ENCODE data around the gene HEPN1. TPM values are rescaled to one million over a fixed set of nuclear protein-coding genes. Genes with fewer than 3 reads are reported as not detected.

HEPN1 gene
- polyA plus RNA-seq, 3 donors, result 0.91 to 1.9 (median 1.1) TPM

DNA sequence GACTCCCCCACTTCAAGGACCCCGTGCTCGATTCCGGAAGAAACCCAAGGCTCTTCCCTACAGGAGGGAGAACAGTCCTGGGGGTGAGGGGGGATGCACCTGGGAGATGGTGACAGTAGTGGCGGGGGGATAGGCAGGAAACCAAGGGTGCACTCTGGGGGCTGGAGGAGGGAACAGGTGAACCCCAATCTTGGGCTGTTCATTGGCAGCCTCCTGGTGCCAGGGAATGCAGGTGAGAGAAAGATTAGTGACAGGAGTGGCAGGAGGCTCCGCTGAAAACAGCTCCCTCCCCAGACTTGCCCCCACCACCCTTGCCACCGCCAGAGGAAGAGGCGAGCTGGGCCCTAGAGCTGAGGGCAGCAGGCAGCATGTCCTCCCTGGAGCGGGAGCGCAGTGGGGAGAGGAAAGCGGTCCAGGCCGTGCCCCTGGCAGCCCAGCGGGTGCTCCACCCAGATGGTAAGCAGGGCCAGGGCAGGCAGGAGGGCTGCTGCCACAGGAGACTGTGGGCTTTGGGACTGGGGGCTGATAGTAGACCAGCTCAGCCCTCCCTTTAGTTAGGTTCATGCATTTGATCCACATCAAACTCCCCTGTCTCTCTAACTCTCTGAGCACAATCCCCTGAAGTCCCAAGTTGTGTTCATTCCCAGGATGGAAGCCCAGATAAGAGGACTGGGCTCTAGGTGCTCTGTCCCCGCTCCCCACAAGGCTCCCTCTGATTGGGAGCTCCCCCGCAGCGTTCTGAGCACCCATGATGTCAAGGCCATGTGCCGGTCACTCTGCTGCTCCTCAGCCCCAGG lies 39.4 kb upstream of the HEPN1 start:
- DNase-seq (ENCODE audit: extremely low read depth in 1 of 11, low read depth in 9 of 11, low spot score in 4 of 11), result no peak

DNA sequence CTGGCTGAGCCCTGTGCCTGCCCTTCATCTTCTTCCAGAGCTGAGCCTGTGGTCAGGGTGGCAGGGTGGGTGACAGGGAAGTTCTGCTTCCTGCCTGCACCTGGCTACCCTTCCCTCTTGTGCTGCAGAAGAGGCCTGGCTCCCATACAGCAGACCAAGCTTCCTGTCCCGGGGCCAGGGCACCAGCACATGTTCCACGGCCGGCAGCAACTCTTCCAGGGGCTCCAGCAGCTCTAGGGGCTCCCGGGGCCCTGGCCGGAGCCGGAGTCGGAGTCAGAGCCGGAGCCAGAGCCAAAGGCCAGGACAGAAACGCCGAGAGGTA lies 38.8 kb upstream of the HEPN1 start:
- DNase-seq (ENCODE audit: extremely low read depth in 1 of 11, low read depth in 9 of 11, low spot score in 4 of 11), result no peak

- no peak for DNase-seq (ENCODE audit: extremely low read depth in 1 of 11, low read depth in 9 of 11, low spot score in 4 of 11)
Measured at GRCh38 chr11:124880958-124881357, 38.1 kb upstream of the HEPN1 start.

- DNase-seq (ENCODE audit: extremely low read depth in 1 of 11, low read depth in 9 of 11, low spot score in 4 of 11), result no peak
Measured at GRCh38 chr11:124882339-124883071, 36.5 kb upstream of the HEPN1 start.

DNA sequence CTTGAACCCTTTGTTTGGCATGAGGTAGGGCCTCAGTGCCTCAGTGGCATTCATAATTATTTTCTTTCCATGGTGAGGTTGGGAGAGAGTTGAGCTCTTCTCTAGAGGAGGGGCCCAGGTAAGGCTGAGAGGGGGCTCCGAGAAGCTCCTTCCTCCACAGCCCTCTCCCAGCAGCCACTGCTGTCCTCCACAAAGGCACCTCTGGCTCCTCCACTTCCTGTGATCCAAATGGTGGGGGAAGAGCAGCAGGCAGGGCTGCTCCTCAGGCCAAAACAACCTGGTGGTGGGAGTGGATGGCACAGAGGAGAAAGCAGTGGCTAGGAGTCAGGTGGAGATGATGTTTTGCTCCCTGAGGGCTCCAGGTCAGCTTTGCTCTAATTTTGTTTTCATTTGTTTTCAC lies 34.7 kb upstream of the HEPN1 start:
- no peak for DNase-seq (ENCODE audit: extremely low read depth in 1 of 11, low read depth in 9 of 11, low spot score in 4 of 11)

DNA sequence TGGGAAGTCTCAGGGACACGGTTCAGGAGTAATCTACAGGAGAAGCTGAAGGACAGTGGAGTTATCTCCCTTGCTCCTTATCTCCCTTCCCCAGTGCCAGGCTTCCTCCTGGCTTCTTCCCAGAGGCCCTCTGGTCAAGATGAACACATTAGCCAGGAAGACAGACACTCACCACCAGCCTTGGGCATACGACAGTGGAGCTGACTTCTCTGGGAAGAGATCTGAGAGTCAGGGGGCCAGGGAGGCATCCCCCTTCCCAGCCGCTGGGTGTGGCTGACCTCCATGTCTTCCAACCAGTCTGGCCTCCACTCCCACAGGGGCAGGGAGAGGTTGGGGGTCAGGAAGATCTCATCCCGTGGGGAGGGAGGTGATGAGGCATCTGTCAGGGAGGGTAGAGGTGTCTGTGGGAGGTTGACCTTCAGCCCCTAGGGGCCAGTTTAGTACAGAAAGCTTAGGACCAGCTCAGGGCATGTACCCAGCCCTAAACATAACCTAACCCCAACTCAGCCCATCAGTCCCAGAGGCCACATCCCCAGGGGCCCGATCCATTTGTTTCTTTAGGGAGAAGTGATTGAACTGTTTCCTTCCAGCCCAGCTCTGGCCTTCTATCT lies 34.1 kb upstream of the HEPN1 start:
- DNase-seq (ENCODE audit: extremely low read depth in 1 of 11, low read depth in 9 of 11, low spot score in 4 of 11), result no peak

- no peak for DNase-seq (ENCODE audit: extremely low read depth in 1 of 11, low read depth in 9 of 11, low spot score in 4 of 11)
Measured at GRCh38 chr11:124886476-124886875, 32.6 kb upstream of the HEPN1 start.

DNA sequence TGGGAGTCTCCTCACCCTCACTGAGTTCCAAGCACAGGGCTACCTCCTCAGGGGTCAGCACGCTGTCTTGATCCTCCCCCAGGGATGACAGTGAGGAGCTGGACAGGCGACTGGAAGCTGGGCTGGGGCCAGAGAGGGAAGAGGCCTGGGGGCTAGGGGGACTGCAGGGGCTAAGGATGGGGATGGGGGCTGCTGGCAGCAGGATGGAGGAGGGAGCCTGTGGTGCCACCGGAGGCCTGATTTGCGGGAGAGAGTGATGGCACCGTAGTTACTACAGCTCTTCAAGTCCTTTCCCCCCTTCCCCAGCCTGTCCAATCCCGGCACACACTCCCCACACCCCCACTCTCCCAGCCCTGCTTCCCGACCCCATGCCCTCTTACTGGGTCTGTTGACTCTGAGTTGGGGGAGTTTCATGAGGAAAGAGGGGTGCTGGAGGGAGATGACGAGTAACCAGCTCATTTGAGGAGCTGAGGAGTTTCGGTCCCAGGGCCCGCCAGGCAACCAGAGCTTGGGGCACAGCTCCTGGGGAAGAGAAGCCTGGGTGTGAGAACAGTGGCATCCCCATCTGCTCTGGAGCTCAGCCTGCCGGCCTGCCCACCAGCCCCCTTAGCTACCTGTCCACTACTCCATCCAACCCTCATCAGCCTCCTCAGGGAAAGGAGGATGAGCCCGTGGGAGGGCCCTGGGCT lies 31.9 kb upstream of the HEPN1 start:
- DNase-seq (ENCODE audit: extremely low read depth in 1 of 11, low read depth in 9 of 11, low spot score in 4 of 11), result no peak

DNA sequence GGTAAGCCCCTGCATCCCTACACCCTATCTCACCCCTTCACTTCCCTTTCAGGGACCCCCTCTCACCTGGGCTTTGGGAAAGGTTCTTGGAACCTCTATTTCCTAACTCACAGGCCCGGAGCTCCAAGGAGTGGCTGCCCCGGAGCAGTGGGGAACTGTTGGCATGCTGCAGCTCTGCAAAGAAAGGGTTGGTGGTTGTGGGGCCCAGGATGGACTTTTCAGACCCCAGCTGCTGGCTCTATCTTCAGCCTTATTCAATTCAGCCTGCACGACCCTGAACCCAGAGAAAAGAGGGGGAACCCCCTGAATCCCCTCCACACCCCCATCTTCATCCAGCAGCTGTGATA lies 31.4 kb upstream of the HEPN1 start:
- DNase-seq (ENCODE audit: extremely low read depth in 1 of 11, low read depth in 9 of 11, low spot score in 4 of 11), result no peak

GRCh38 chr11:124889191-124890091 lies 29.6 kb upstream of the HEPN1 start:
- DNase-seq (ENCODE audit: extremely low read depth in 1 of 11, low read depth in 9 of 11, low spot score in 4 of 11), result no peak

GRCh38 chr11:124890151-124890550 lies 28.9 kb upstream of the HEPN1 start:
- DNase-seq (ENCODE audit: extremely low read depth in 1 of 11, low read depth in 9 of 11, low spot score in 4 of 11), result no peak

- DNase-seq (ENCODE audit: extremely low read depth in 1 of 11, low read depth in 9 of 11, low spot score in 4 of 11), result no peak
Measured at GRCh38 chr11:124890683-124891372, 28.2 kb upstream of the HEPN1 start.

DNA sequence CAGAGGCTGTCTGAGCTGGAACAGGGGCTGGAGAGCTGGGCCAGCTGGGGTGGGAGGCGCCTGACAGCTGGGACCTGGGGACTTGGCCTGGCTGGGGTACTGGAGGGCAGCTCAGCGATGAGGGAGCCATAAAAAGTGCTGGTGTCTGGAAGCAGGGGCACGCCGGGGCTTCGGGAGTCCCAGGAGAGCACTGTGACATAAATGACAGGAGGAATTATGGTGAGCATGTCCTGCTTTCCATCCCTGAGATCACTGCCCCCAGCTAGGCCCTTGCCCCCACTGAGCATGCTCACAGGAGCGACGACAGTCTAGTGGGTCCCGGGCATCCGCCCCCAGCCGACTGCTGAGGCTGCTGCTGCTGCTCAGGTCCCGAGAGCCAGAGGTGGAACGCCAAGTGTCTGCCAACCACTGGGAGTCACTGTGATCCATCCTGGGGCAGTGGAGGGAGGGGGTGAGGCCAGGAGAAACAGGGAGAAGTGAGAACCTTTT lies 27.6 kb upstream of the HEPN1 start:
- no peak for DNase-seq (ENCODE audit: extremely low read depth in 1 of 11, low read depth in 9 of 11, low spot score in 4 of 11)

GRCh38 chr11:124892146-124892545 lies 26.9 kb upstream of the HEPN1 start:
- no peak for DNase-seq (ENCODE audit: extremely low read depth in 1 of 11, low read depth in 9 of 11, low spot score in 4 of 11)

DNA sequence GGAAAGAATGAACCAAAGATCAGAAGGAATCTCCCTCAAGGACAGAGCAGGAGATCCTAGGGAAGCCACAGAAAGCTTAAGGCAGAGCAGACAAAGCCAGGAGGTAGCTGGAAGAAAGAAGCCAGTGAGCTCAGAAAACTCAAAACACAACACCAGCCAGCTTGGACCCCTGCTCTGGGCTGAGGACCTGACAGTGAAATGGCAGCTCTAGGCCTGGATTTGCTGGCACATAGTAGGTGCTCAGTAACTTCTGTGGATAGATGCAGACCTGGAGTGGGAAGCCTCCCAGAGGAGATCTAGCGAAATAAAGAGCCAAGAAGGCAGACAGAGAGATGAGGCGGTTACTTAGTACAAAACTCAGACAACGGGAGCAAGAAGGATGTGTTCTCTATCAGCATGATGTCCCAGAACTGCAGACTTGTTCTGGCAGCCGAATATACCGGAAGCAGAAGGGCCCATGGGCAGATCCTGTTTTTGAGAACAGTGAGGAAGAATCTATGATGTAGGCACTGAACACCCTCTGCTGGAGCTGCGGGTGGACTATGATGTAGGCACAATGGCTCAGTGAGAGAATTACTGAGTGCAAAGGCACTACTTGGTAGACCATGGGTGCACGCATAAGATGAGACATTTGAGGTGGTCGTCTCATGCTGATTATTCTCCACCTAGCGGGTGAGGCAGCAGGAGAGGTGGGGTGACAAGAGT lies 26.1 kb upstream of the HEPN1 start:
- no peak for DNase-seq (ENCODE audit: extremely low read depth in 1 of 11, low read depth in 9 of 11, low spot score in 4 of 11)

DNA sequence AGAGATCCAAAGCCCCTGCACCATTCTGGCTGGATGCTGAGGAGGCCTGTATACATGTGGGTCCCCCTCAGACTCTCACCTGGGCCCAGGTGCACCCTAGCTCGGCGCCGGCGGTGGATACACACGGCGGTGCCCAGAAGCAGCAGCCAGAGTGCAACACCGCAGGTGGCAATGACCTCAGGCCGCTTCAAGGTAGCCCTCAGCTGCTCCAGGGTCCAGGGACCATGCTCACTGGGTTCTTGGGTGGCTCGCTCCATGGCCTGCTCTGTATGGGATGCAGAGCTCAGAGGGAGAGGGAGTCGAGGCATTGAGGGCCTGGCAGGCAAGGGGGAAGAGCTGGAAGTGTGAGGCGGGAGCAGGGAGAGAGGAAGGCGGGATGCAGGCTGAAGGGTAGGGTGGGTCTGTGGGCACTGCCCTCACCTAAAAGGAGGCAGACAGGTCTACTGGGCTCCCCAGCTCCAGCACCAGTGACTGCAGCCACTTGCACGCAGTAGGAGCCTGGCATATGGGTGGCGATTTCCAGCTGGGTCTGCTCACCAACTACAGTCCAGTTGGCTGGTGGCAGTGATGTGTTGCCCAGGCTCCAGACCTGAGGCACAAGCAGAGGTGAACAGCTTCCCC lies 25.2 kb upstream of the HEPN1 start:
- no peak for DNase-seq (ENCODE audit: extremely low read depth in 1 of 11, low read depth in 9 of 11, low spot score in 4 of 11)
